ENCODE results near the gene SPACDR. TPM values are rescaled to one million over a fixed set of nuclear protein-coding genes. Genes with fewer than 3 reads are reported as not detected.
A peak's percentile ranks its signal among the peaks of the same experiment; 100 is the strongest.

SPACDR gene
- polyA plus RNA-seq, 4 donors, result 0.94 to 1.5 (median 1.5) TPM

DNA sequence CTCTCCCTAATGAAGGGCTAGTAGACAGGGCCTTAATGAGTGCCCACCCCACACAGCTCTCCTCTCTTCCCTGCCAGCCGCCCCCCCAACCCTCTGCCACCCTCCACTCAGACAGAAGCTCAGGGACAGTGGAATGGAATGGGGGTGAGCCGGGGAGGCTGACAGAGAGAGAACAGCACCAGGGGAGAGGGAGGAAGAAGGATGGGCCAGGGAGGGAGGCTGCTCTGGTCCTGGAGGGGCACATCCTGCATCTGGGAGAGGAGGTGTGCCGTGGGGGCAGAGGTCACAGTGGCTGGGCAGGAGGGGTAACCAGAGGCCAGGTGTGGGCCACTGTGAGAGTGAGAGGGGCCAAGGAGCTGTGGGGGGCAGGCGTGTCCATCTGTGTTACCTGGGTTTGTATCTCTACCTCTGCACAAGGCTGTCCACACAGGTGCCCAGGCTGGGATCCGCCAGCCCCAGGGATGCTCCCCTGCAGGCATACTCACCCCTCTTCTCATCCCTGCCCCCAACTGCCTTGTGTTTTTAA is 22.1 kb upstream of the SPACDR start:
- DNase-seq (ENCODE audit: low read depth in 4 of 4, low spot score in 3 of 4), result no peak

DNA sequence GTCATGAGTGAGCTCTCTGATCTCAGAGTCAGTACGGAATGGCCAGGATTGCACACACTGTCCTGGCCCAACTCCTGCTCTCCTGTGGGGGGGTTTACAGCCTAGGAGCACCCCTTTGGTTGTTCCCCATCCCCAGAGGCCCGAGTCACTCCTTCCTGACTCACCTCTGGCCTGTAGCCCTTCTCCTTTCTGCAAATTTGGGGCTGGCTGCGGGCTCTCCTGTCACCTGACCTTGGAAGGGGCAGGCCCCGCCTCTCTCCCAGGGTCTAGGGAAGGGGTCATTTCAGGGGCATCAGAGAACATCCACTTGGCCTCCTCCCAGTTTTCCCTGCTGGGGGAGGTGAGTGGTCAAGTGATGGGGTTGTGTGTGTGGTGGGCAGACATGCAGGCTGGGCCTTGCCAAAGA is 21.4 kb upstream of the SPACDR start:
- no peak for DNase-seq (ENCODE audit: low read depth in 4 of 4, low spot score in 3 of 4)

DNA sequence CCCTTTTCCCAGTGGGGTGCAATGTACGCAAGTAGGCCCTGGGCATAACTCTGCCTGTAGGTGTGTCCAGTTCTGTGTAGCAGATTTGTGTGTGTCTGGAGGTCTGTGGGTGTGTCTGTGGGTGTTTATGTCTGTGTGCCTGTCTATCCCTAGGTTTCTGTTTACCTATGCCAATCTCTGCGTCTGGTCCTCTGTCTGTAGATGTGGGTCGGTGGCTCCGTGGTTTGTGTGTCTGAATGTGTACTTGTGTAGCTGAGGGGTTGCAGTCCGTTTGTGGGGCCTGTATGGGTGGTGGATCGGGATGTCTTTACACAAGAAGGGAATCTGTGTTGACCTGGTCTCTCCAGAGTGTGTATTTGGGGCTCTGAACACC is 20.6 kb upstream of the SPACDR start:
- no peak for DNase-seq (ENCODE audit: low read depth in 4 of 4, low spot score in 3 of 4)

- no peak for DNase-seq (ENCODE audit: low read depth in 4 of 4, low spot score in 3 of 4)
Observed at GRCh38 chr7:100483722-100484672, 19.9 kb upstream of the SPACDR start, which contains the start of gene NYAP1. Gene NYAP1 (plus strand): TSS chr7:100483927. CDS start chr7:100485312, 1,385 bp downstream.

DNA sequence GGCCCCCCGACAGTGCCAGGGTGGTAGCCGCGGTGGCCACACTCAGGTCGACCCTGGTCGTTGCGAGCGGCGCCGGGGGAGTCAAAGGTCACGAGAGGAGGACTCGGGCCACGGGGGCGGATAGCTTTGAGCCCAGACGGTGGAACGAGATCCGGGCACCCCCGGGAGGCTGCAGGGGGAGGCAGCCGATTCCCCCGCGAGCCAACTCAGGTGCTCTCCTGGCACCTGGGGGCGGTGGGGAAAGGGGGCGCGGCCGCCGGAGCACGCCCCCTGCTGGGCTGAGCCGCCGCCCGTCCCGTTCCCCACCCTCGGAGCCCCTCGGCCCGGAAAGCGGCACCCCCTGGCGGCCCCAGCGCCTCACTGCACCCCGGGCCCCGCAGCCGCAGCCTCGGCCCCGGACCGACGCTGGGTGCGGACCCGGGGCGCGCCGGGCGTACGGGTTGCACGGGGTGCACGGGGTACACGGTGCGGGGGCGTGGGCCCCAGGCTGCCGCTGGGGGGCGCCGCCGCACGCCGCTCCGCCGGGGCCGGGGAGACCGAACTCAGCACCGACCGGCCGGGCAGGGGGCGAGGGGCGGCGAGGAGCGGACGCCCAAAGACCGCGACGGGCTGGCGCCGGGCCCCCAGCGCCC is 19.1 kb upstream of the SPACDR start:
- no peak for DNase-seq (ENCODE audit: low read depth in 4 of 4, low spot score in 3 of 4)

DNA sequence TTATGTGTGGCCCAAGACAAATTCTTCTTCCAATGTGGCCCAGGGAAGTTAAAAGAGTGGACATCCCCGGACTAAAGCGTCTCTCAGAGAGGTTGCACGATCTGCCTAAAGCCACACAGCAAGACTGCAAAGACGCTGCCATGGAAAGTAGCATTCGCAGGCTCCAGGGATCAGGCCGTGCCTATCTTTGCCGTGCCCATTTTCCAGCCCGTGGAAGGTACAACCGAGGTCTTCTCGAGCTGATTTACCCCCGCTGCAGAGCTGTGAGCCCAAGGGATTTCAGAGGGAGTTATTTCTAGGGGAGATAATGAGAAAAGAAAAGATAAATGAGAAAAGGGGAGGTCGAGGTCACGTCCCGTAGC is 18.6 kb upstream of the SPACDR start:
- DNase-seq (ENCODE audit: low read depth in 4 of 4, low spot score in 3 of 4), result no peak

- DNase-seq (ENCODE audit: low read depth in 4 of 4, low spot score in 3 of 4), result no peak
Observed at GRCh38 chr7:100481466-100481865, 17.4 kb upstream of the SPACDR start.

- DNase-seq (ENCODE audit: low read depth in 4 of 4, low spot score in 3 of 4), result peak; percentile 78 to 87 (median 84)
Observed at GRCh38 chr7:100478958-100479660, 15.0 kb upstream of the SPACDR start, which contains the start of gene TSC22D4. Gene TSC22D4 (minus strand): TSS chr7:100479214. CDS start chr7:100478038, 1,176 bp downstream.

GRCh38 chr7:100477871-100478267 is 13.8 kb upstream of the SPACDR start:
- no peak for DNase-seq (ENCODE audit: low read depth in 4 of 4, low spot score in 3 of 4)

DNA sequence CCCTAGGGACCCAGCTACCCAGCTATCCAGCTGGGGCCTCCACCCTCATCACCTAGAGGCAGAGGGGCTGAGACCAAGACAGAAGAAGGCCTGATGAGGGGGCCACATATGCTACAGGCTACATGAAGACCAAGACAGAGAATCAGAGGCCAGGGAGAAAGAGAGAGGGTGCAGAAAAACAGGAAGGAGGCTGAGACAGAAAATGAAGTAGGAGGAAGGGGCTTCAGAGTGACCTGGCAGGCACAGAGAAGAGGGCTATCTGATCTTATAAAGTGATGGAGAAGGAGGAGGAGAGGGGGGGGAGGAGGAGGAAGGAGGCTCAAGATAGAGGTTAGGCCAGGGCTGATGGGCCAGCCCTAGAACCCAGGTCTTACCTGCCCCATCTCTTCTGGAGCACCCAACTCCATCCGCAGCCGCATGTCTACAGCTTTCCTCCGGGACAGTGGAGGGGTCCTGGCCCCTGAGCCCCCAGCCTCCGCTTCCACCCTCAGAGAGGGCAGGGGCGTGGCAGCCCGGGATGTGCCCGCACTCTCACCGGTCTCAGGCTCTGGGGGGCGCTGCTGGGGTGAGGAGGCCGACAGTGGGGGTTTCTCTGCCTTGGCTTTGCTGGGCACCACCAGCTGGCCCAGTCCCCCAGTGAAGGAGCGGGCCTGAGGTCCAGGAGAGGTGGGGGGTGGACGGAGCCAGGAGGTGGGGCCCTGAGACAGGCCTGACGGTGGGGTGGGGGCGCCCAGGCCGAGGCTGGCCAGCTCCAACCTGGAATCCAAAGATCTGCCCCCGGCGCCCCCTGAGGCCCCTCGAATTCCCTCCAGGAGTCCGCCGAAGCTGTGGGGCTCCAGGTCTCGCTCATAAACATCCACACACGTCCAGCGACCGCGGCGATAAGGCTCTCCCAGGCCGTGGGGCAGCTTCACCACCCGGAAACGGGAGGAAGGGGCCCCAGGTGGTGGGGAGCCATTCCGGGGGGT is 13.1 kb upstream of the SPACDR start:
- DNase-seq (ENCODE audit: low read depth in 4 of 4, low spot score in 3 of 4), result no peak

DNA sequence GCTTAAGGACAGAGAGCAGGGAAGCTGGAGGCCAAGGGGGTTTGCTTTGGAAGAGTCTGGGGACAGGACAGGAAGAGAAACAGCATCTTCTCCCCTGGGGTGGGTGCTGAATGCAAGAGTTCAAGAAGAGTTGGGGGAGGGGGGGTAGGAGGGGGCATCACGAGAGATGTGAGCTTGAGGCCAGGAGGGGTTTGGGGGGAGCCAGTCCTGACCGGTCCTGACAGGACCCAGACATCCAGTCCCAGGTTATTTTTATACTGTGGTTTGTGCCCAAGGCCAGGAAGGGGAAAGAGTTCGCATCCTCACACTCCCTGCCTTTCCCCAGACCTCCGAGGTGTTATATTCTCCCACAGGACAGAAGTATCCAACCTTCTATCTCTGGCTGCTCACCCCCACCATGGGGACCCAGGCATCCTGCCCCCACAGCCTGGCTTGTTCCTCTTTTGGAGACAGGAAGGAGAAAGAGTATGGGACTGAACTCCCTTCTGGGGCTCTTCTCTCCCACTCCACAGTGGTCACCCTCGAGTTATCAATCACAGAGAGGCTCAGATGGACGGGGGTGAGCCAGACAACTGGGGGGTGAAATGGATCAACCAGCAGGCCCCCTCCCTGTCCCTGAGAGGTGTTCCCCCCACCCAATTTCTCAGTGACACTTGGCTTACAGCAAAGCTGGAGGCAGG is 12.2 kb upstream of the SPACDR start:
- no peak for DNase-seq (ENCODE audit: low read depth in 4 of 4, low spot score in 3 of 4)

DNA sequence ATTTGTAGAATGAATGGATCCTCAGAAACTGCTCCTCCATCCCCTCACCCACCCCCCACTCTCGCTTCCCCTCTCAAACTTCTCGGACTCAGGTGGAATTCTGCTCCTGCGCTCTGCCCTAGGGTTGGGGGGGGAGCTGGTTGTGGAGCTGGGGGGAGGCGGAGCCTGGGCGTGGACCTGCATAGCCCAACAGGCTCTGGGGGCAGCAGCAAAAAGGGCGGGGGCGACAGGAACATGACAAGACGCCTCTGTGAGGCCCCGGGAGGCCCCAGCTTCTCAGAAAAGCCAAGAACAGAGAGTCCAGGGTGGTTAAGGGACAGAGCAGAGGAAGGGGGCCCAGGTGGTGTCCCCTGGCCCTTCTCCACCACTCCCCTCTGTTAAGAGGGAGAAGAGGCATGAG is 11.5 kb upstream of the SPACDR start:
- no peak for DNase-seq (ENCODE audit: low read depth in 4 of 4, low spot score in 3 of 4)

DNA sequence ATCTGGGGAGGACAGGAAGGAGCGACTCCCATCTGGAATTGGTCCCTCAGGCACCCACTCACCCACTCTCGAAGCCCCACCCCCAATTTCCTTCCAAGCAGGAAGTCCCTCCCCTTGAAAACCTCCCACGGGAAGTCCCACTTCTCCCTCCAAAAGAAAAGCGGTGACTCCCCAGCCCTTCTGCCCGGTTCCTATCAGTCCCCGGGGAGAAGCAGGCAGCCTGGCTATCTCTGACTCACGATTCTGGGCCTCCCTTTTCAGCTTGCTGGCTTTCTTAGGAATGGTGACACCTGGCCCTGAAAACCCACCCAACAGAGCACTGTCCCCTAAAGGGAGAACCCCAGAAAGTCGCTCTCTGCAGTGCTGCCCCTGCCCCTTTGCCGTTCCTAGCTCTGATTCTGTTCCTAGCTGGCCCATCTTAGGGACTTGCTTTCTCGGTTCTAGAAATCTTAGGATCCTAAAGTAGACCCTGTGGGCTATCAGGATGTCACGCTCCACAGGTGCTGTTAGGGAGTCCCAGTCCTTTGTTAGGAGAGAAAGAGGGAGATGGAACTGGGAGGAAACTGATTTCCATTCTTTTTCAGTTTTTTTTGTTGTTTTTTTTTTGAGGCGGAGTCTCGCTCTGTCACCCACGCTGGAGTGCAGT is 8.9 kb upstream of the SPACDR start:
- no peak for DNase-seq (ENCODE audit: low read depth in 4 of 4, low spot score in 3 of 4)

DNA sequence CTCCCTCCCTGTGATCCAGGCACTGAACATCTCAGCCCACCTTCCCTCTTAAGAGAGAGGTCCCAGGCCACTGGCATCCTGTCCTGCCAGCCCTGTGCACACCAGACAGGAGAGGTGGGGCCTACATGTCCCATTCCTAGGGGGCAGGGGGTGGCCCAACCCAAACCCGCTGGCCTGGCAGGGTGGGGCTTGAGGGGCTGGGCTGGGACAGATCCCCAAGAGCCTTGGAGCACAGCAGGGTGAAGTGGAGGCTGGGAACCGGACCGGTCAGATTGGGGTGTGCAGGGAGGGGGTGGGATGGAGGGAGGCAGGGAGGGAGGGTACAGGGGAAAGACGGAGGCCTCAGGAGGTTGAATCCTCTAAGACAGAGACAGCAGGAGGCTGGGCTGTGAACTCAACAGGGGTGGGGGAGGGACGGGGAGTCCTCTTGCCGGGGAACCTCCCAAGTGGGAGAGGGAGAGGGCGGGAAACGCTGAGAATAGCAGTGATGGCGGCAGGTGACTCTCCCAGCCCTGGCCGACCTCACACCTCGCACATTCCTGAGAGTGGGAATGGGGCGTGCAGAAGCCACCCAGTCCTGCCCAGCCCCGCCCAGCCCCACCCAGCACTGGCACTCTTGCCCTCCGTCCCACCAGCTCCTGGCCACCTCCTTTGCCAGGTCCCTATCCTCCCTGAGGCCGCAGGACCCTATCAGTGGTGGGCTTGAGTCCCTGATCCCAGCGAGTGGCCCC is 8.2 kb upstream of the SPACDR start:
- no peak for DNase-seq (ENCODE audit: low read depth in 4 of 4, low spot score in 3 of 4)

- no peak for DNase-seq (ENCODE audit: low read depth in 4 of 4, low spot score in 3 of 4)
Observed at GRCh38 chr7:100471021-100471420, 7.0 kb upstream of the SPACDR start.

- DNase-seq (ENCODE audit: low read depth in 4 of 4, low spot score in 3 of 4), result no peak
Observed at GRCh38 chr7:100469227-100470044, 5.4 kb upstream of the SPACDR start.

- no peak for DNase-seq (ENCODE audit: low read depth in 4 of 4, low spot score in 3 of 4)
Observed at GRCh38 chr7:100467638-100468373, 3.7 kb upstream of the SPACDR start.

Data from right renal pelvis (tissue), 4 donors.